H1 (cell line): ENCODE data around the gene STIM1. TPM values are rescaled to one million over a fixed set of nuclear protein-coding genes. Genes with fewer than 3 reads are reported as not detected.

Source experiments
- CTCF ChIA-PET: fragments of 300-600 bp; sonication (Branson Sonifier 250); formaldehyde crosslinking; loops from one replicate; lab custom pipeline; 2021; ENCODE audit not compliant: partially characterized antibody; lab: Charles Lee
- POLR2A ChIA-PET: fragments of 300-600 bp; sonication (Branson Sonifier 250); formaldehyde crosslinking; loops from one replicate; lab custom pipeline; 2021; ENCODE audit warnings: inconsistent platforms; ENCODE audit not compliant: partially characterized antibody; lab: Charles Lee
- DNase-seq, 2 experiments: peaks; one replicate each; pipeline versions ENCODE4 v3.0.0 to v3.0.0-alpha.2; 2010 to 2022; ENCODE audit warnings: low spot score in 2 of 2, low read depth in 1 of 2, mixed read lengths in 1 of 2
- FAIRE-seq: peaks from 2 replicates; lab custom pipeline; 2011; peaks lifted over from hg19 to GRCh38; lab: Jason Lieb, UNC
- H2AFZ ChIP-seq: 2 replicates; pipeline ENCODE4 v1.8.1; 2012; ENCODE audit warnings: low read length, inconsistent platforms
- H2AK5ac ChIP-seq: 2 replicates; pipeline ENCODE4 v1.6.1; 2013; ENCODE audit warnings: low read depth, low read length
- H2BK120ac ChIP-seq: replicated peaks from 2 replicates; pipeline ENCODE3; 2013; ENCODE audit warnings: low read depth, low read length, inconsistent platforms
- H2BK12ac ChIP-seq: 2 replicates; pipeline ENCODE4 v1.6.1; 2013; ENCODE audit warnings: low read depth, low read length
- H2BK15ac ChIP-seq: 2 replicates; pipeline ENCODE4 v1.6.1; 2013; ENCODE audit warnings: low read length
- H2BK20ac ChIP-seq: 2 replicates; pipeline ENCODE4 v1.6.1; 2013; ENCODE audit warnings: low read length
- H2BK5ac ChIP-seq: 2 replicates; pipeline ENCODE4 v1.6.1; 2013; ENCODE audit warnings: low read depth, low read length
- H3K14ac ChIP-seq: 2 replicates; pipeline ENCODE4 v1.6.1; 2013; ENCODE audit warnings: inconsistent platforms; ENCODE audit not compliant: insufficient read length
- H3K18ac ChIP-seq: 2 replicates; pipeline ENCODE4 v1.6.1; 2013; ENCODE audit warnings: low read length; ENCODE audit errors: extremely low read depth
- H3K23ac ChIP-seq: 2 replicates; pipeline ENCODE4 v1.6.1; 2013; ENCODE audit warnings: inconsistent platforms; ENCODE audit not compliant: insufficient read length
- H3K23me2 ChIP-seq: 2 replicates; pipeline ENCODE4 v1.6.1; 2013; ENCODE audit warnings: low read depth, low read length
- H3K27ac ChIP-seq: 2 replicates; pipeline ENCODE4 v1.6.1; 2011; ENCODE audit warnings: low read depth, low read length, inconsistent platforms
- H3K27me3 ChIP-seq, 4 experiments: replicated peaks in 1 of 4; 1 replicate in 1 of 4; 2 replicates in 3 of 4; pipeline versions ENCODE4 v1.6.1 to v1.8.1; 2011 to 2013; ENCODE audit warnings: low read length in 3 of 4, mild to moderate bottlenecking in 3 of 4, inconsistent platforms in 2 of 4, mixed read lengths in 2 of 4, moderate library complexity in 1 of 4; ENCODE audit not compliant: control insufficient read depth in 3 of 4, insufficient read depth in 3 of 4; ENCODE audit errors: extremely low read depth in 1 of 4
- H3K36me3 ChIP-seq, 4 experiments: 2 replicates each; pipeline versions ENCODE4 v1.6.1 to v1.8.1; 2011 to 2013; ENCODE audit warnings: mild to moderate bottlenecking in 4 of 4, low read length in 3 of 4, moderate library complexity in 2 of 4, control low read depth in 1 of 4, inconsistent platforms in 1 of 4; ENCODE audit not compliant: insufficient read depth in 4 of 4, control insufficient read depth in 2 of 4
- H3K4ac ChIP-seq: replicated peaks from 2 replicates; pipeline ENCODE3; 2013; ENCODE audit warnings: low read length, low read depth, mixed read lengths, inconsistent platforms; ENCODE audit not compliant: insufficient read length
- H3K4me1 ChIP-seq, 4 experiments: replicated peaks in 1 of 4; 1 replicate in 1 of 4; 2 replicates in 3 of 4; pipeline versions ENCODE4 v1.6.1 to v1.8.1; 2011 to 2013; ENCODE audit warnings: low read length in 3 of 4, inconsistent platforms in 2 of 4, mixed read lengths in 1 of 4; ENCODE audit not compliant: insufficient read depth in 4 of 4, control insufficient read depth in 3 of 4
- H3K4me2 ChIP-seq, 2 experiments: 2 replicates each; pipeline versions ENCODE4 v1.6.1 to v1.8.1; 2011 to 2013; ENCODE audit warnings: low read depth in 2 of 2, low read length in 2 of 2, control low read depth in 1 of 2, inconsistent platforms in 1 of 2, mild to moderate bottlenecking in 1 of 2; ENCODE audit not compliant: insufficient read depth in 1 of 2
- H3K4me3 ChIP-seq, 4 experiments: fragments of 200-600, 300-600 bp in 1 of 4; sonication (generic), shearing (Covaris generic), sonication (Bioruptor Twin) in 1 of 4; 2 replicates each; pipeline versions ENCODE4 v1.5.1 to v1.8.1; 2011 to 2016; ENCODE audit warnings: low read length in 4 of 4, low read depth in 3 of 4, control low read depth in 2 of 4, inconsistent platforms in 2 of 4, mild to moderate bottlenecking in 2 of 4, mixed read lengths in 1 of 4, moderate library complexity in 1 of 4; ENCODE audit not compliant: insufficient read depth in 2 of 4; ENCODE audit errors: extremely low read depth in 1 of 4
- H3K56ac ChIP-seq: replicated peaks from 2 replicates; pipeline ENCODE3; 2013; ENCODE audit warnings: low read depth, mild to moderate bottlenecking, mixed read lengths, low read length, inconsistent platforms; ENCODE audit not compliant: insufficient read length
- H3K79me1 ChIP-seq: 2 replicates; pipeline ENCODE4 v1.6.1; 2013; ENCODE audit warnings: low read depth, low read length, control low read depth
- H3K79me2 ChIP-seq, 2 experiments: 2 replicates each; pipeline versions ENCODE4 v1.6.1 to v1.8.1; 2012 to 2013; ENCODE audit warnings: low read length in 2 of 2, mild to moderate bottlenecking in 2 of 2, inconsistent platforms in 1 of 2; ENCODE audit not compliant: insufficient read depth in 2 of 2, control insufficient read depth in 1 of 2
- H3K9ac ChIP-seq, 4 experiments: replicated peaks in 1 of 4; 1 replicate in 1 of 4; 2 replicates in 3 of 4; pipeline versions ENCODE4 v1.6.1 to v1.8.1; 2011 to 2013; ENCODE audit warnings: low read depth in 3 of 4, low read length in 3 of 4, control low read depth in 2 of 4, mild to moderate bottlenecking in 2 of 4, moderate library complexity in 2 of 4, inconsistent platforms in 1 of 4; ENCODE audit errors: extremely low read depth in 1 of 4
- H3K9me3 ChIP-seq, 2 experiments: 2 replicates each; pipeline versions ENCODE4 v1.6.1 to v1.8.1; 2012 to 2013; ENCODE audit warnings: mild to moderate bottlenecking in 2 of 2, moderate library complexity in 2 of 2, control low read depth in 1 of 2, inconsistent platforms in 1 of 2, low read depth in 1 of 2, low read length in 1 of 2, mixed read lengths in 1 of 2; ENCODE audit not compliant: insufficient read depth in 2 of 2
- H4K20me1 ChIP-seq, 2 experiments: replicated peaks in 1 of 2; 2 replicates each; pipeline versions ENCODE3 to v1.8.1; 2011 to 2013; ENCODE audit warnings: inconsistent platforms in 2 of 2, low read length in 2 of 2, mild to moderate bottlenecking in 1 of 2; ENCODE audit not compliant: insufficient read depth in 2 of 2, control insufficient read depth in 1 of 2
- H4K5ac ChIP-seq: 2 replicates; pipeline ENCODE4 v1.6.1; 2013; ENCODE audit warnings: low read length, low read depth, mixed read lengths, inconsistent platforms; ENCODE audit not compliant: insufficient read length
- H4K8ac ChIP-seq: 2 replicates; pipeline ENCODE4 v1.8.0; 2013; ENCODE audit warnings: mild to moderate bottlenecking, moderate library complexity, low read length, inconsistent platforms; ENCODE audit not compliant: insufficient read depth; ENCODE audit errors: extremely low read depth
- H4K91ac ChIP-seq: replicated peaks from 2 replicates; pipeline ENCODE3; 2013; ENCODE audit warnings: low read length, mixed read lengths, inconsistent platforms; ENCODE audit not compliant: insufficient read length
- ATF2 ChIP-seq: IDR thresholded peaks from 2 replicates; pipeline ENCODE4 v1.6.1; 2012; ENCODE audit warnings: low read length, inconsistent platforms
- BRCA1 ChIP-seq: IDR thresholded peaks from 2 replicates; pipeline ENCODE4 v1.6.1; 2012; ENCODE audit warnings: low read depth, low read length, improper control_type of control experiment
- EGR1 ChIP-seq: IDR thresholded peaks from 2 replicates; pipeline ENCODE4 v1.6.1; 2011; ENCODE audit warnings: low read depth, low read length, borderline replicate concordance
- GTF2F1 ChIP-seq: IDR thresholded peaks from 2 replicates; pipeline ENCODE4 v1.6.1; 2012; ENCODE audit warnings: low read depth, low read length, improper control_type of control experiment, borderline replicate concordance
- JUND ChIP-seq: IDR thresholded peaks from 2 replicates; pipeline ENCODE4 v1.6.1; 2011; ENCODE audit warnings: mild to moderate bottlenecking, improper control_type of control experiment, low read length
- KDM5A ChIP-seq: fragments of 200-600 bp; IDR thresholded peaks from 2 replicates; pipeline ENCODE4 v1.7.1; 2012; ENCODE audit warnings: mild to moderate bottlenecking, low read length, inconsistent platforms, mixed read lengths
- RXRA ChIP-seq: IDR thresholded peaks from 2 replicates; pipeline ENCODE4 v1.6.1; 2011; ENCODE audit warnings: low read depth, mild to moderate bottlenecking, low read length, moderate library complexity; ENCODE audit not compliant: insufficient read depth
- SAP30 ChIP-seq: fragments of 300-600 bp; sonication (generic); IDR thresholded peaks from 2 replicates; pipeline ENCODE4 v1.7.1; 2012; ENCODE audit warnings: low read length, moderate library complexity, mild to moderate bottlenecking, inconsistent platforms; ENCODE audit not compliant: insufficient read depth, insufficient replicate concordance
- SIX5 ChIP-seq: IDR thresholded peaks from 2 replicates; pipeline ENCODE4 v1.6.1; 2011; ENCODE audit warnings: mild to moderate bottlenecking, low read depth, low read length
- SP4 ChIP-seq: IDR thresholded peaks from 2 replicates; pipeline ENCODE4 v1.6.1; 2012; ENCODE audit warnings: low read length, inconsistent platforms
- SUZ12 ChIP-seq: fragments of 200-600 bp; sonication (generic); IDR thresholded peaks from 2 replicates; pipeline ENCODE4 v1.6.1; 2012; ENCODE audit warnings: mild to moderate bottlenecking, inconsistent platforms, low read length, moderate library complexity, mixed read lengths
- TAF7 ChIP-seq: optimal IDR thresholded peaks from 2 replicates; pipeline ENCODE3; 2011; ENCODE audit warnings: low read depth, mild to moderate bottlenecking, inconsistent platforms, low read length, moderate library complexity, borderline replicate concordance
- TBP ChIP-seq: IDR thresholded peaks from 2 replicates; pipeline ENCODE4 v1.6.1; 2011; ENCODE audit warnings: low read depth, low read length, improper control_type of control experiment
- YY1 ChIP-seq: IDR thresholded peaks from 2 replicates; pipeline ENCODE4 v1.6.1; 2011; ENCODE audit warnings: low read depth, mild to moderate bottlenecking, low read length
- WGBS, 2 experiments: shearing (Covaris generic) in 1 of 2; methylation state at CpG; one replicate each; pipeline versions ENCODE4 v1.1.6 to v1.1.7; 2013 to 2015; ENCODE audit warnings: low lambda C conversion rate in 2 of 2, mixed read lengths in 2 of 2, inconsistent platforms in 1 of 2, low coverage in 1 of 2, missing lambda C conversion rate in 1 of 2; ENCODE audit not compliant: insufficient replicate concordance in 2 of 2, insufficient coverage in 1 of 2, insufficient read length in 1 of 2; ENCODE audit errors: extremely low coverage in 1 of 2, missing lambda C conversion rate in 1 of 2; 5-methylcytosine and 5-hydroxymethylcytosine counted together
- polyA plus RNA-seq, 7 experiments: library from polyadenylated mRNA; depleted of rRNA in 3 of 7; stranded (reverse) in 5 of 7; unstranded in 2 of 7; fragments of >200 nt in 5 of 7; fragments of 200-250 nt in 2 of 7; gene quantifications; 1 replicate in 5 of 7; 2 replicates in 1 of 7; 4 replicates in 1 of 7; pipeline versions ENCODE4 v1.2.1 to v1.2.3, GENCODE V29; 2011 to 2013; ENCODE audit warnings: missing spikeins in 2 of 7, mixed read lengths in 2 of 7
- total RNA-seq: library from RNA; stranded (reverse); fragmentation: NEBNext Ultra II Directional; extraction: Animal tissue kit (Norgen Biotek cat#: 25700); gene quantifications from 2 replicates; pipeline ENCODE4 v1.2.1, GENCODE V29; 2021

The STIM1 gene
- total and polyA plus RNA-seq, 2 of the 8 experiments (the other 6 are each of a cell fraction or from before 2014, with no cell fraction given): 11.1 to 12.2 TPM

GRCh38 chr11:4083198-4083597 is 227.7 kb downstream of the STIM1 start:
- no peak overlapping the region for H2AK5ac ChIP-seq
- no peak overlapping the region for H2BK12ac ChIP-seq
- no peak overlapping the region for H3K56ac ChIP-seq
- no peaks in the 10 kb centered on the region for H3K9me3 ChIP-seq
- H2BK5ac ChIP-seq: no peak overlapping the region
- H4K8ac ChIP-seq: no peak overlapping the region
- no peak overlapping the region for H2BK120ac ChIP-seq
- CTCF ChIA-PET: interaction anchor here (0.8 to 6.3 kb wide), 4 partner anchors 10 to 232 kb away, joined by 3 to 31 read pairs (median 20); partner anchors contain the start of gene STIM1
- FAIRE-seq: no peak
- H3K4me2 ChIP-seq: no peak overlapping the region
- H4K5ac ChIP-seq: no peak overlapping the region
- no peaks in the 10 kb centered on the region for H3K79me1 ChIP-seq
- H4K91ac ChIP-seq: no peak overlapping the region
- no peak for DNase-seq
- H4K20me1 ChIP-seq: no peaks in the 10 kb centered on the region
- H3K27ac ChIP-seq: no peak overlapping the region
- no peak overlapping the region for H3K4me3 ChIP-seq
- no peak overlapping the region for H3K4ac ChIP-seq
- H3K27me3 ChIP-seq: 0 out of 7 replicates have a peak, but pooled peaks cover 0 to 4% (median 0%) of the 10 kb centered on the region in 4 experiments
- no peak overlapping the region; a peak in 1 of 7 replicates for H3K9ac ChIP-seq
- H3K4me1 ChIP-seq: no peaks in the 10 kb centered on the region
- no peak overlapping the region for H3K18ac ChIP-seq
- no peaks in the 10 kb centered on the region for H3K79me2 ChIP-seq
- WGBS, 2 experiments: 80% methylated on average over 9 of the region's 9 CpGs; no CpG with 5 or more reads in 1 of the 2 experiments
- H2BK15ac ChIP-seq: no peak overlapping the region
- no peak overlapping the region for H3K23ac ChIP-seq
- H3K14ac ChIP-seq: no peak overlapping the region
- H3K36me3 ChIP-seq: no peaks in the 10 kb centered on the region
- no peak overlapping the region for H2BK20ac ChIP-seq
- H2AFZ ChIP-seq: no peak overlapping the region
- H3K23me2 ChIP-seq: no peaks in the 10 kb centered on the region
- POLR2A ChIA-PET: no interaction called here
- no peak for TF ChIP-seq RXRA
- no peak for TF ChIP-seq SP4
- no peak for TF ChIP-seq EGR1
- TF ChIP-seq JUND: no peak
- TF ChIP-seq ATF2: no peak
- TF ChIP-seq GTF2F1: no peak
- no peak for TF ChIP-seq SAP30
- no peak for TF ChIP-seq TBP
- no peak for TF ChIP-seq TAF7
- no peak for TF ChIP-seq KDM5A
- no peak for TF ChIP-seq YY1
- TF ChIP-seq BRCA1: no peak
- no peak for TF ChIP-seq SIX5
- TF ChIP-seq SUZ12: no peak
